GM12891 (cell line): ENCODE data around the gene JMJD7.

Experiments used
- DNase-seq: peaks from one replicate; pipeline ENCODE4 v3.0.0; 2011; ENCODE audit warnings: low spot score; ENCODE audit not compliant: insufficient read length
- FAIRE-seq: peaks from 2 replicates; lab custom pipeline; 2011; peaks lifted over from hg19 to GRCh38; lab: Jason Lieb, UNC
- PAX5 ChIP-seq: IDR thresholded peaks from 2 replicates; pipeline ENCODE4 v1.6.1; 2011; ENCODE audit warnings: low read length, moderate library complexity, mild to moderate bottlenecking; ENCODE audit not compliant: insufficient read depth, severe bottlenecking
- POLR2A ChIP-seq: IDR thresholded peaks from 2 replicates; pipeline ENCODE4 v1.6.1; 2011; ENCODE audit warnings: low read depth, low read length, control low read depth
- POLR2AphosphoS5 ChIP-seq: IDR thresholded peaks from 2 replicates; pipeline ENCODE4 v1.6.1; 2011; ENCODE audit warnings: low read depth, low read length, control low read depth
- POU2F2 ChIP-seq: IDR thresholded peaks from 2 replicates; pipeline ENCODE4 v1.6.1; 2011; ENCODE audit warnings: low read depth, mild to moderate bottlenecking, control low read depth, low read length, moderate library complexity
- SPI1 ChIP-seq: IDR thresholded peaks from 2 replicates; pipeline ENCODE4 v1.6.1; 2011; ENCODE audit warnings: low read depth, low read length, control low read depth
- TAF1 ChIP-seq: IDR thresholded peaks from 2 replicates; pipeline ENCODE4 v1.6.1; 2011; ENCODE audit warnings: low read depth, low read length, control low read depth

Gene JMJD7

GRCh38 chr15:41884458-41884857 is 56.6 kb downstream of the JMJD7 start:
- TF ChIP-seq POLR2AphosphoS5, result no peak
- TF ChIP-seq POU2F2, result no peak
- no peak for TF ChIP-seq TAF1
- no peak for TF ChIP-seq PAX5
- no peak for TF ChIP-seq SPI1
- no peak for TF ChIP-seq POLR2A
- no peak for FAIRE-seq
- no peak for DNase-seq

- DNase-seq, result no peak
- TF ChIP-seq PAX5, result no peak
- no peak for TF ChIP-seq TAF1
- TF ChIP-seq POU2F2, result no peak
- TF ChIP-seq POLR2A, result no peak
- TF ChIP-seq SPI1, result no peak
- no peak for TF ChIP-seq POLR2AphosphoS5
- no peak for FAIRE-seq
These were observed 57.4 kb downstream of the JMJD7 start for GRCh38 chr15:41885321-41885720.

GRCh38 chr15:41885841-41886240 is 57.9 kb downstream of the JMJD7 start:
- no peak for FAIRE-seq
- DNase-seq, result no peak
- no peak for TF ChIP-seq SPI1
- no peak for TF ChIP-seq POU2F2
- TF ChIP-seq POLR2A, result no peak
- TF ChIP-seq PAX5, result no peak
- TF ChIP-seq POLR2AphosphoS5, result no peak
- no peak for TF ChIP-seq TAF1

- DNase-seq, result no peak
- FAIRE-seq, result no peak
- TF ChIP-seq POLR2A (no peak), SPI1 (no peak), TAF1 (no peak), PAX5 (no peak), POU2F2 (no peak), POLR2AphosphoS5 (no peak)
These were observed 58.8 kb downstream of the JMJD7 start for GRCh38 chr15:41886741-41887140.

GRCh38 chr15:41887161-41887560 is 59.3 kb downstream of the JMJD7 start:
- no peak for TF ChIP-seq TAF1
- no peak for TF ChIP-seq POLR2AphosphoS5
- TF ChIP-seq PAX5, result no peak
- no peak for TF ChIP-seq POLR2A
- no peak for TF ChIP-seq POU2F2
- no peak for TF ChIP-seq SPI1
- no peak for DNase-seq
- FAIRE-seq, result no peak
